Measurements from ENCODE around the gene SH3BP1. TPM values are rescaled to one million over a fixed set of nuclear protein-coding genes. Genes with fewer than 3 reads are reported as not detected.

The SH3BP1 gene
- total and polyA plus RNA-seq, 2 of the 13 experiments (the other 11 are each of a cell fraction or from before 2014, with no cell fraction given), result 8.4 to 18.5 TPM

- TF ChIP-seq, protein P1, sequence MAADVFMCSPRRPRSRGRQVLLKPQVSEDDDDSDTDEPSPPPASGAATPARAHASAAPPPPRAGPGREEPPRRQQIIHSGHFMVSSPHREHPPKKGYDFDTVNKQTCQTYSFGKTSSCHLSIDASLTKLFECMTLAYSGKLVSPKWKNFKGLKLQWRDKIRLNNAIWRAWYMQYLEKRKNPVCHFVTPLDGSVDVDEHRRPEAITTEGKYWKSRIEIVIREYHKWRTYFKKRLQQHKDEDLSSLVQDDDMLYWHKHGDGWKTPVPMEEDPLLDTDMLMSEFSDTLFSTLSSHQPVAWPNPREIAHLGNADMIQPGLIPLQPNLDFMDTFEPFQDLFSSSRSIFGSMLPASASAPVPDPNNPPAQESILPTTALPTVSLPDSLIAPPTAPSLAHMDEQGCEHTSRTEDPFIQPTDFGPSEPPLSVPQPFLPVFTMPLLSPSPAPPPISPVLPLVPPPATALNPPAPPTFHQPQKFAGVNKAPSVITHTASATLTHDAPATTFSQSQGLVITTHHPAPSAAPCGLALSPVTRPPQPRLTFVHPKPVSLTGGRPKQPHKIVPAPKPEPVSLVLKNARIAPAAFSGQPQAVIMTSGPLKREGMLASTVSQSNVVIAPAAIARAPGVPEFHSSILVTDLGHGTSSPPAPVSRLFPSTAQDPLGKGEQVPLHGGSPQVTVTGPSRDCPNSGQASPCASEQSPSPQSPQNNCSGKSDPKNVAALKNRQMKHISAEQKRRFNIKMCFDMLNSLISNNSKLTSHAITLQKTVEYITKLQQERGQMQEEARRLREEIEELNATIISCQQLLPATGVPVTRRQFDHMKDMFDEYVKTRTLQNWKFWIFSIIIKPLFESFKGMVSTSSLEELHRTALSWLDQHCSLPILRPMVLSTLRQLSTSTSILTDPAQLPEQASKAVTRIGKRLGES (CRISPR knock-in tag; IDR thresholded peaks at IDR 0.05; ENCODE audit: borderline replicate concordance), result no peak
- TF ChIP-seq XBP1 (CRISPR knock-in tag; IDR thresholded peaks at IDR 0.05), result no peak
- TF ChIP-seq SMAD3 (CRISPR knock-in tag; IDR thresholded peaks at IDR 0.05), result 0 out of 2 replicates have a peak, but pooled peaks have one; percentile 46
- TF ChIP-seq DDIT3 (CRISPR knock-in tag; IDR thresholded peaks at IDR 0.05), result no peak
- TF ChIP-seq XRCC5 (optimal IDR thresholded peaks at IDR 0.05; ENCODE audit: low read length), result no peak
- TF ChIP-seq, protein P2, sequence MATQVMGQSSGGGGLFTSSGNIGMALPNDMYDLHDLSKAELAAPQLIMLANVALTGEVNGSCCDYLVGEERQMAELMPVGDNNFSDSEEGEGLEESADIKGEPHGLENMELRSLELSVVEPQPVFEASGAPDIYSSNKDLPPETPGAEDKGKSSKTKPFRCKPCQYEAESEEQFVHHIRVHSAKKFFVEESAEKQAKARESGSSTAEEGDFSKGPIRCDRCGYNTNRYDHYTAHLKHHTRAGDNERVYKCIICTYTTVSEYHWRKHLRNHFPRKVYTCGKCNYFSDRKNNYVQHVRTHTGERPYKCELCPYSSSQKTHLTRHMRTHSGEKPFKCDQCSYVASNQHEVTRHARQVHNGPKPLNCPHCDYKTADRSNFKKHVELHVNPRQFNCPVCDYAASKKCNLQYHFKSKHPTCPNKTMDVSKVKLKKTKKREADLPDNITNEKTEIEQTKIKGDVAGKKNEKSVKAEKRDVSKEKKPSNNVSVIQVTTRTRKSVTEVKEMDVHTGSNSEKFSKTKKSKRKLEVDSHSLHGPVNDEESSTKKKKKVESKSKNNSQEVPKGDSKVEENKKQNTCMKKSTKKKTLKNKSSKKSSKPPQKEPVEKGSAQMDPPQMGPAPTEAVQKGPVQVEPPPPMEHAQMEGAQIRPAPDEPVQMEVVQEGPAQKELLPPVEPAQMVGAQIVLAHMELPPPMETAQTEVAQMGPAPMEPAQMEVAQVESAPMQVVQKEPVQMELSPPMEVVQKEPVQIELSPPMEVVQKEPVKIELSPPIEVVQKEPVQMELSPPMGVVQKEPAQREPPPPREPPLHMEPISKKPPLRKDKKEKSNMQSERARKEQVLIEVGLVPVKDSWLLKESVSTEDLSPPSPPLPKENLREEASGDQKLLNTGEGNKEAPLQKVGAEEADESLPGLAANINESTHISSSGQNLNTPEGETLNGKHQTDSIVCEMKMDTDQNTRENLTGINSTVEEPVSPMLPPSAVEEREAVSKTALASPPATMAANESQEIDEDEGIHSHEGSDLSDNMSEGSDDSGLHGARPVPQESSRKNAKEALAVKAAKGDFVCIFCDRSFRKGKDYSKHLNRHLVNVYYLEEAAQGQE (IDR thresholded peaks at IDR 0.05; ENCODE audit: borderline replicate concordance in 1 of 2, low read depth in 1 of 2, low read length in 2 of 2), result no peak
- no peak for TF ChIP-seq ZNF354B (CRISPR knock-in tag; IDR thresholded peaks at IDR 0.05)
- TF ChIP-seq EHMT2 (IDR thresholded peaks at IDR 0.05; ENCODE audit: borderline replicate concordance, low read depth, low read length), result no peak
- TF ChIP-seq CHD4 (IDR thresholded peaks at IDR 0.05; ENCODE audit: borderline replicate concordance, low read length), result no peak
- TF ChIP-seq ZNF180 (CRISPR knock-in tag; IDR thresholded peaks at IDR 0.05; ENCODE audit: borderline replicate concordance, low read depth), result no peak
- no peak for TF ChIP-seq ZNF329 (CRISPR knock-in tag; IDR thresholded peaks at IDR 0.05; ENCODE audit: low read depth)
- TF ChIP-seq MYC (CRISPR knock-in tag; IDR thresholded peaks at IDR 0.05; ENCODE audit: borderline replicate concordance), result peak; percentile 41
- no peak for TF ChIP-seq SRSF1 (optimal IDR thresholded peaks at IDR 0.05; ENCODE audit: low read depth, low read length)
- no peak for TF ChIP-seq ZNF619 (CRISPR knock-in tag; IDR thresholded peaks at IDR 0.05)
- TF ChIP-seq SP4 (CRISPR knock-in tag; IDR thresholded peaks at IDR 0.05), result peak; percentile 83
- no peak for TF ChIP-seq GTF3A (CRISPR knock-in tag; conservative IDR thresholded peaks at IDR 0.05)
- TF ChIP-seq, protein P3, sequence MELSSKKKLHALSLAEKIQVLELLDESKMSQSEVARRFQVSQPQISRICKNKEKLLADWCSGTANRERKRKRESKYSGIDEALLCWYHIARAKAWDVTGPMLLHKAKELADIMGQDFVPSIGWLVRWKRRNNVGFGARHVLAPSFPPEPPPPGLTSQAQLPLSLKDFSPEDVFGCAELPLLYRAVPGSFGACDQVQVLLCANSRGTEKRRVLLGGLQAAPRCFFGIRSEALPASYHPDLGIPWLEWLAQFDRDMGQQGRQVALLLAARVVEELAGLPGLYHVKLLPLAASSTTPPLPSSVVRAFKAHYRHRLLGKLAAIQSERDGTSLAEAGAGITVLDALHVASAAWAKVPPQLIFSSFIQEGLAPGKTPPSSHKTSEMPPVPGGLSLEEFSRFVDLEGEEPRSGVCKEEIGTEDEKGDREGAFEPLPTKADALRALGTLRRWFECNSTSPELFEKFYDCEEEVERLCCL (CRISPR knock-in tag; IDR thresholded peaks at IDR 0.05; ENCODE audit: borderline replicate concordance), result no peak
- no peak for TF ChIP-seq NFATC3 (CRISPR knock-in tag; IDR thresholded peaks at IDR 0.05)
- no peak for TF ChIP-seq ZNF264 (CRISPR knock-in tag; IDR thresholded peaks at IDR 0.05)
Observed at GRCh38 chr22:37658133-37659065, 18.9 kb downstream of the SH3BP1 start, which contains the start of gene PDXP (continued).

Measured in HepG2 (cell line).